Endothelial cell of umbilical vein (primary cell): ENCODE results near the gene STARD3NL.

Experiments used
- EZH2 ChIP-seq: IDR thresholded peaks from 2 replicates; pipeline ENCODE4 v1.6.1; 2012; ENCODE audit warnings: borderline replicate concordance, low read depth, mild to moderate bottlenecking, moderate library complexity, low read length, inconsistent platforms; ENCODE audit not compliant: severe bottlenecking
- JUN ChIP-seq: IDR thresholded peaks from 2 replicates; pipeline ENCODE4 v1.6.1; 2011; ENCODE audit warnings: borderline replicate concordance, low read depth; ENCODE audit not compliant: insufficient read length, insufficient read depth
- MYC ChIP-seq: IDR thresholded peaks from one replicate; pipeline ENCODE4 v1.6.1; 2011; ENCODE audit warnings: mild to moderate bottlenecking, low read depth, low read length
- POLR2A ChIP-seq: IDR thresholded peaks from 2 replicates; pipeline ENCODE4 v1.6.1; 2012; ENCODE audit warnings: low read depth, mild to moderate bottlenecking, control low read depth, low read length
- POLR2AphosphoS5 ChIP-seq: IDR thresholded peaks from 2 replicates; pipeline ENCODE4 v1.6.1; 2012; ENCODE audit warnings: low read depth, mild to moderate bottlenecking, control low read depth, low read length, moderate library complexity; ENCODE audit not compliant: insufficient read depth
- TF ChIP-seq, protein P1 (sequence below), 2 donors: IDR thresholded peaks; 1 replicate in 1 of 2; 2 replicates in 1 of 2; pipeline ENCODE4 v1.5.1; 2011; ENCODE audit warnings: low read length in 2 of 2, mild to moderate bottlenecking in 2 of 2, moderate library complexity in 2 of 2, control low read depth in 1 of 2, inconsistent platforms in 1 of 2, low read depth in 1 of 2; ENCODE audit not compliant: insufficient read depth in 1 of 2; ENCODE audit errors: extremely low read depth in 1 of 2

DNA sequence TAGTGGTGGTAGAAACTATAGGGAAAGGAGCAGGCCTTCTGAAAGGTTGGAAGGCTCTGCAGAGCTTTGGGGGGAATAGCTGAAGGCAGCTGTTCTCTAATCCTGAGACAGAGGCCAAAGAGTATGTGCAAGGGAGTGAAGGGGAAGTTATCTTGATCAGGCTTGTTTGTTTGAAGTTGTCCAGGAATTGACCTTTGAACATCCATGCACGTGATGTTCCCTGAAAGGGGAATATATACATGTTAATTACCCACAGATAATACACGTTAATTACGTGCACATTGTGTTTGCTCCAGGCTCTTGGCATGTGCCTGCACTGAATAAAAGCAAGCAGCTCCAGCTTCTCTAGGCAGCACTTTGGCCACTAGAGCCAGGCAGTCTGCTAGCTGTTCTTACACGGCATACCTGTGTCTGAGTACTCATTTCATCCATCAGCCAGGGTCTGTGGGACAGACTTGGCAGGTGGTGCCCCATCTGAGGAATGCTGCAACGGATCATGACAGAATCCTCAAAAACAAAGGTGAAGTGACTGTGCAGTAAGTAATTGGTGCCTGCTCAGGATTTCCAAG, 18.0 kb upstream of the STARD3NL start:
- TF ChIP-seq JUN (no peak), POLR2A (no peak), EZH2 (no peak), MYC (no peak), POLR2AphosphoS5 (no peak)
- TF ChIP-seq, protein P1, sequence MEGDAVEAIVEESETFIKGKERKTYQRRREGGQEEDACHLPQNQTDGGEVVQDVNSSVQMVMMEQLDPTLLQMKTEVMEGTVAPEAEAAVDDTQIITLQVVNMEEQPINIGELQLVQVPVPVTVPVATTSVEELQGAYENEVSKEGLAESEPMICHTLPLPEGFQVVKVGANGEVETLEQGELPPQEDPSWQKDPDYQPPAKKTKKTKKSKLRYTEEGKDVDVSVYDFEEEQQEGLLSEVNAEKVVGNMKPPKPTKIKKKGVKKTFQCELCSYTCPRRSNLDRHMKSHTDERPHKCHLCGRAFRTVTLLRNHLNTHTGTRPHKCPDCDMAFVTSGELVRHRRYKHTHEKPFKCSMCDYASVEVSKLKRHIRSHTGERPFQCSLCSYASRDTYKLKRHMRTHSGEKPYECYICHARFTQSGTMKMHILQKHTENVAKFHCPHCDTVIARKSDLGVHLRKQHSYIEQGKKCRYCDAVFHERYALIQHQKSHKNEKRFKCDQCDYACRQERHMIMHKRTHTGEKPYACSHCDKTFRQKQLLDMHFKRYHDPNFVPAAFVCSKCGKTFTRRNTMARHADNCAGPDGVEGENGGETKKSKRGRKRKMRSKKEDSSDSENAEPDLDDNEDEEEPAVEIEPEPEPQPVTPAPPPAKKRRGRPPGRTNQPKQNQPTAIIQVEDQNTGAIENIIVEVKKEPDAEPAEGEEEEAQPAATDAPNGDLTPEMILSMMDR (IDR thresholded peaks at IDR 0.05; ENCODE audit: extremely low read depth in 1 of 2, insufficient read depth in 1 of 2, low read depth in 1 of 2, low read length in 2 of 2): no peak
